H9 (cell line): ENCODE data around the gene HNRNPR. TPM values are rescaled to one million over a fixed set of nuclear protein-coding genes. Genes with fewer than 3 reads are reported as not detected.

ENCODE experiments used
- DNase-seq: peaks from one replicate; pipeline ENCODE4 v3.0.0-alpha.2; 2017
- H2AFZ ChIP-seq: one replicate; pipeline ENCODE4 v1.6.1; 2013; ENCODE audit warnings: mild to moderate bottlenecking, low read length, control low read depth, moderate library complexity
- H2AK5ac ChIP-seq: 2 replicates; pipeline ENCODE4 v1.6.1; 2013; ENCODE audit warnings: low read length, control low read depth, mixed read lengths; ENCODE audit not compliant: insufficient read length
- H2BK120ac ChIP-seq: one replicate; pipeline ENCODE4 v1.6.1; 2013; ENCODE audit warnings: low read depth, mild to moderate bottlenecking, low read length, control low read depth, inconsistent platforms; ENCODE audit not compliant: poor library complexity, severe bottlenecking
- H2BK12ac ChIP-seq: 2 replicates; pipeline ENCODE4 v1.6.1; 2013; ENCODE audit warnings: low read length, control low read depth, mixed read lengths, low read depth; ENCODE audit not compliant: insufficient read length
- H2BK15ac ChIP-seq: 2 replicates; pipeline ENCODE4 v1.6.1; 2013; ENCODE audit warnings: low read depth, low read length, control low read depth
- H2BK20ac ChIP-seq: one replicate; pipeline ENCODE4 v1.6.1; 2013; ENCODE audit warnings: low read depth, mild to moderate bottlenecking, low read length, control low read depth, inconsistent platforms; ENCODE audit not compliant: poor library complexity, severe bottlenecking
- H2BK5ac ChIP-seq: 2 replicates; pipeline ENCODE4 v1.6.1; 2013; ENCODE audit warnings: low read length, control low read depth, mixed read lengths; ENCODE audit not compliant: insufficient read length
- H3K14ac ChIP-seq: 2 replicates; pipeline ENCODE4 v1.6.1; 2013; ENCODE audit warnings: low read length, control low read depth; ENCODE audit not compliant: insufficient read depth
- H3K18ac ChIP-seq: 2 replicates; pipeline ENCODE4 v1.6.1; 2013; ENCODE audit warnings: low read depth, mild to moderate bottlenecking, mixed read lengths, low read length, control low read depth; ENCODE audit not compliant: insufficient read length
- H3K23ac ChIP-seq: 2 replicates; pipeline ENCODE4 v1.6.1; 2013; ENCODE audit warnings: low read length, control low read depth, mixed read lengths, low read depth; ENCODE audit not compliant: insufficient read length
- H3K23me2 ChIP-seq: 2 replicates; pipeline ENCODE4 v1.6.1; 2013; ENCODE audit warnings: low read depth, mild to moderate bottlenecking, mixed read lengths, low read length, control low read depth; ENCODE audit not compliant: insufficient read length, poor library complexity, severe bottlenecking
- H3K27ac ChIP-seq: 2 replicates; pipeline ENCODE4 v1.5.1; 2013; ENCODE audit warnings: low read length, control low read depth, mixed read lengths, low read depth; ENCODE audit not compliant: insufficient read length
- H3K27me3 ChIP-seq: 2 replicates; pipeline ENCODE4 v1.6.1; 2013; ENCODE audit warnings: low read length, control low read depth, inconsistent platforms; ENCODE audit not compliant: insufficient read depth
- H3K4ac ChIP-seq: 2 replicates; pipeline ENCODE4 v1.6.1; 2013; ENCODE audit warnings: low read depth, mild to moderate bottlenecking, control low read depth, inconsistent platforms, low read length, moderate library complexity
- H3K4me1 ChIP-seq: 2 replicates; pipeline ENCODE4 v1.6.1; 2013; ENCODE audit warnings: low read length, control low read depth, inconsistent platforms; ENCODE audit not compliant: insufficient read depth
- H3K4me2 ChIP-seq: 2 replicates; pipeline ENCODE4 v1.6.1; 2013; ENCODE audit warnings: low read length, control low read depth, mixed read lengths; ENCODE audit not compliant: insufficient read length, insufficient read depth
- H3K56ac ChIP-seq: 2 replicates; pipeline ENCODE4 v1.6.1; 2013; ENCODE audit warnings: low read depth, mild to moderate bottlenecking, mixed read lengths, low read length, control low read depth; ENCODE audit not compliant: insufficient read length
- H3K79me1 ChIP-seq: 2 replicates; pipeline ENCODE4 v1.6.1; 2013; ENCODE audit warnings: low read depth, mild to moderate bottlenecking, moderate library complexity, low read length, control low read depth, inconsistent platforms; ENCODE audit not compliant: insufficient read depth, poor library complexity, severe bottlenecking
- H3K79me2 ChIP-seq: 2 replicates; pipeline ENCODE4 v1.6.1; 2013; ENCODE audit warnings: low read length, control low read depth, inconsistent platforms; ENCODE audit not compliant: insufficient read depth
- H3K9ac ChIP-seq: 2 replicates; pipeline ENCODE4 v1.6.1; 2013; ENCODE audit warnings: low read length, control low read depth, mixed read lengths; ENCODE audit not compliant: insufficient read length; ENCODE audit errors: extremely low read depth
- H3K9me3 ChIP-seq: one replicate; pipeline ENCODE4 v1.6.1; 2013; ENCODE audit warnings: low read depth, low read length, inconsistent platforms; ENCODE audit not compliant: control insufficient read depth
- H3T11ph ChIP-seq: one replicate; pipeline ENCODE4 v1.6.1; 2013; ENCODE audit warnings: mild to moderate bottlenecking, low read length, control low read depth, inconsistent platforms
- H4K20me1 ChIP-seq: one replicate; pipeline ENCODE4 v1.6.1; 2013; ENCODE audit not compliant: control insufficient read depth, insufficient read length, insufficient read depth
- H4K5ac ChIP-seq: 2 replicates; pipeline ENCODE4 v1.6.1; 2013; ENCODE audit warnings: low read depth, mild to moderate bottlenecking, mixed read lengths, low read length, control low read depth; ENCODE audit not compliant: insufficient read length
- H4K8ac ChIP-seq: replicated peaks from 2 replicates; pipeline ENCODE4 v1.6.1; 2013; ENCODE audit warnings: low read length, control low read depth, mixed read lengths, low read depth; ENCODE audit not compliant: insufficient read length
- H4K91ac ChIP-seq: 2 replicates; pipeline ENCODE4 v1.6.1; 2013; ENCODE audit warnings: low read depth, mild to moderate bottlenecking, moderate library complexity, mixed read lengths, low read length, control low read depth; ENCODE audit not compliant: insufficient read length
- H3K27ac Mint-ChIP-seq, 3 experiments: 2 replicates in 2 of 3; 3 replicates in 1 of 3; pipeline ENCODE4 v1.8.0; 2020 to 2021; ENCODE audit warnings: mixed read lengths in 3 of 3, mild to moderate bottlenecking in 1 of 3, moderate library complexity in 1 of 3
- H3K27me3 Mint-ChIP-seq: 2 replicates; pipeline ENCODE4 v1.8.0; 2021; ENCODE audit warnings: low read depth, mild to moderate bottlenecking, moderate library complexity, mixed read lengths
- H3K36me3 Mint-ChIP-seq, 3 experiments: 2 replicates in 2 of 3; 3 replicates in 1 of 3; pipeline ENCODE4 v1.8.0; 2020 to 2021; ENCODE audit warnings: low read depth in 3 of 3, mixed read lengths in 3 of 3; ENCODE audit not compliant: insufficient read depth in 1 of 3
- H3K4me1 Mint-ChIP-seq, 2 experiments: 2 replicates each; pipeline ENCODE4 v1.8.0; 2020; ENCODE audit warnings: mixed read lengths in 2 of 2
- H3K4me3 Mint-ChIP-seq, 2 experiments: 2 replicates in 1 of 2; 3 replicates in 1 of 2; pipeline ENCODE4 v1.8.0; 2020 to 2021; ENCODE audit warnings: mild to moderate bottlenecking in 2 of 2, mixed read lengths in 2 of 2, moderate library complexity in 1 of 2
- H3K9me3 Mint-ChIP-seq, 2 experiments: 2 replicates in 1 of 2; 3 replicates in 1 of 2; pipeline ENCODE4 v1.8.0; 2020; ENCODE audit warnings: mild to moderate bottlenecking in 2 of 2, mixed read lengths in 2 of 2, moderate library complexity in 1 of 2
- CTCF ChIP-seq: fragments of 200-600 bp; sonication (generic); conservative IDR thresholded peaks from 3 replicates; pipeline ENCODE4 v1.8.0; 2021; ENCODE audit warnings: antibody characterized with exemption, mild to moderate bottlenecking
- WGBS: extraction: QIAGEN DNeasy Blood & Tissue Kit; methylation state at CpG from one replicate; pipeline ENCODE4 v1.1.7; 2013; ENCODE audit warnings: missing lambda C conversion rate, low lambda C conversion rate, mixed read lengths; ENCODE audit not compliant: insufficient read length; ENCODE audit errors: extremely low coverage; 5-methylcytosine and 5-hydroxymethylcytosine counted together
- total RNA-seq: library from RNA; stranded (reverse); gene quantifications from 2 replicates; pipeline ENCODE4 v1.2.1, GENCODE V29; 2021

The HNRNPR gene
- total RNA-seq, 1 experiment from 2014 or later, result 196 TPM

GRCh38 chr1:23288671-23289070, 55.4 kb downstream of the HNRNPR start:
- Histone ChIP-seq H2BK15ac (no peak overlapping the region), H3K56ac (no peak overlapping the region), H4K8ac (no peak overlapping the region), H3K23me2 (no peaks in the 10 kb centered on the region), H3K23ac (no peak overlapping the region), H3K27ac (no peak overlapping the region), H3K9ac (no peak overlapping the region), H3K4ac (no peak overlapping the region), H2BK5ac (no peak overlapping the region), H3K14ac (no peak overlapping the region), H4K5ac (no peak overlapping the region), H3K9me3 (no peaks in the 10 kb centered on the region), H3K4me2 (no peak overlapping the region), H2AFZ (no peak overlapping the region), H2AK5ac (no peak overlapping the region), H4K91ac (no peak overlapping the region), H2BK120ac (no peak overlapping the region), H3T11ph (no peak overlapping the region), H2BK20ac (no peak overlapping the region), H3K79me1 (no peaks in the 10 kb centered on the region), H3K4me1 (no peaks in the 10 kb centered on the region), H3K27me3 (no peaks in the 10 kb centered on the region), H2BK12ac (no peak overlapping the region), H3K79me2 (no peaks in the 10 kb centered on the region), H3K18ac (no peak overlapping the region), H4K20me1 (no peaks in the 10 kb centered on the region)
- Mint-ChIP-seq H3K4me3 (no peak overlapping the region), H3K36me3 (peaks cover 2 to 25% (median 19%) of the 10 kb centered on the region in 3 experiments; a peak in 6 of 7 replicates), H3K9me3 (no peaks in the 10 kb centered on the region), H3K4me1 (no peaks in the 10 kb centered on the region), H3K27me3 (no peaks in the 10 kb centered on the region), H3K27ac (no peak overlapping the region)
- no CpG with 5 or more reads among the region's 3 CpGs for WGBS
- DNase-seq, result no peak
- no peak for TF ChIP-seq CTCF
